ENCODE results near the gene TBC1D22A.

TBC1D22A gene

GRCh38 chr22:47190276-47190956 lies 428.0 kb downstream of the TBC1D22A start:
- DNase-seq (ENCODE audit: low read depth), result no peak

- DNase-seq (ENCODE audit: low read depth), result no peak
These were observed 428.7 kb downstream of the TBC1D22A start for GRCh38 chr22:47190957-47191670.

- DNase-seq (ENCODE audit: low read depth), result no peak
These were observed 429.5 kb downstream of the TBC1D22A start for GRCh38 chr22:47191671-47192650.

- no peak for DNase-seq (ENCODE audit: low read depth)
These were observed 430.4 kb downstream of the TBC1D22A start for GRCh38 chr22:47192651-47193437.

- DNase-seq (ENCODE audit: low read depth), result no peak
These were observed 431.3 kb downstream of the TBC1D22A start for GRCh38 chr22:47193606-47194329.

- DNase-seq (ENCODE audit: low read depth), result no peak
These were observed 432.2 kb downstream of the TBC1D22A start for GRCh38 chr22:47194476-47195155.

GRCh38 chr22:47195156-47195483 lies 432.7 kb downstream of the TBC1D22A start:
- DNase-seq (ENCODE audit: low read depth), result no peak

GRCh38 chr22:47195484-47196165 lies 433.2 kb downstream of the TBC1D22A start:
- DNase-seq (ENCODE audit: low read depth), result no peak

- no peak for DNase-seq (ENCODE audit: low read depth)
These were observed 433.9 kb downstream of the TBC1D22A start for GRCh38 chr22:47196166-47196849.

- DNase-seq (ENCODE audit: low read depth), result no peak
These were observed 434.7 kb downstream of the TBC1D22A start for GRCh38 chr22:47196881-47197772.

GRCh38 chr22:47197773-47198500 lies 435.5 kb downstream of the TBC1D22A start:
- DNase-seq (ENCODE audit: low read depth), result no peak

GRCh38 chr22:47198801-47199251 lies 436.4 kb downstream of the TBC1D22A start:
- DNase-seq (ENCODE audit: low read depth), result no peak

GRCh38 chr22:47199261-47199978 lies 437.0 kb downstream of the TBC1D22A start:
- DNase-seq (ENCODE audit: low read depth), result no peak

- no peak for DNase-seq (ENCODE audit: low read depth)
These were observed 437.5 kb downstream of the TBC1D22A start for GRCh38 chr22:47199979-47200272.

- no peak for DNase-seq (ENCODE audit: low read depth)
These were observed 438.0 kb downstream of the TBC1D22A start for GRCh38 chr22:47200273-47201051.

All from activated T-cell treated with anti-CD3 and anti-CD28 coated beads for 1 hour (primary cell).